H1 (cell line): ENCODE measurements around the gene HMX1. TPM values are rescaled to one million over a fixed set of nuclear protein-coding genes. Genes with fewer than 3 reads are reported as not detected.

ENCODE experiments used
- CTCF ChIA-PET: fragments of 300-600 bp; sonication (Branson Sonifier 250); formaldehyde crosslinking; loops from one replicate; lab custom pipeline; 2021; ENCODE audit not compliant: partially characterized antibody; lab: Charles Lee
- POLR2A ChIA-PET: fragments of 300-600 bp; sonication (Branson Sonifier 250); formaldehyde crosslinking; loops from one replicate; lab custom pipeline; 2021; ENCODE audit warnings: inconsistent platforms; ENCODE audit not compliant: partially characterized antibody; lab: Charles Lee
- DNase-seq, 2 experiments: peaks; one replicate each; pipeline versions ENCODE4 v3.0.0 to v3.0.0-alpha.2; 2010 to 2022; ENCODE audit warnings: low spot score in 2 of 2, low read depth in 1 of 2, mixed read lengths in 1 of 2
- FAIRE-seq: peaks from 2 replicates; lab custom pipeline; 2011; peaks lifted over from hg19 to GRCh38; lab: Jason Lieb, UNC
- H2AFZ ChIP-seq: 2 replicates; pipeline ENCODE4 v1.8.1; 2012; ENCODE audit warnings: low read length, inconsistent platforms
- H2AK5ac ChIP-seq: 2 replicates; pipeline ENCODE4 v1.6.1; 2013; ENCODE audit warnings: low read depth, low read length
- H2BK120ac ChIP-seq: replicated peaks from 2 replicates; pipeline ENCODE3; 2013; ENCODE audit warnings: low read depth, low read length, inconsistent platforms
- H2BK12ac ChIP-seq: 2 replicates; pipeline ENCODE4 v1.6.1; 2013; ENCODE audit warnings: low read depth, low read length
- H2BK15ac ChIP-seq: 2 replicates; pipeline ENCODE4 v1.6.1; 2013; ENCODE audit warnings: low read length
- H2BK20ac ChIP-seq: 2 replicates; pipeline ENCODE4 v1.6.1; 2013; ENCODE audit warnings: low read length
- H2BK5ac ChIP-seq: 2 replicates; pipeline ENCODE4 v1.6.1; 2013; ENCODE audit warnings: low read depth, low read length
- H3K14ac ChIP-seq: 2 replicates; pipeline ENCODE4 v1.6.1; 2013; ENCODE audit warnings: inconsistent platforms; ENCODE audit not compliant: insufficient read length
- H3K18ac ChIP-seq: 2 replicates; pipeline ENCODE4 v1.6.1; 2013; ENCODE audit warnings: low read length; ENCODE audit errors: extremely low read depth
- H3K23ac ChIP-seq: 2 replicates; pipeline ENCODE4 v1.6.1; 2013; ENCODE audit warnings: inconsistent platforms; ENCODE audit not compliant: insufficient read length
- H3K23me2 ChIP-seq: 2 replicates; pipeline ENCODE4 v1.6.1; 2013; ENCODE audit warnings: low read depth, low read length
- H3K27ac ChIP-seq: 2 replicates; pipeline ENCODE4 v1.6.1; 2011; ENCODE audit warnings: low read depth, low read length, inconsistent platforms
- H3K27me3 ChIP-seq, 4 experiments: replicated peaks in 1 of 4; 1 replicate in 1 of 4; 2 replicates in 3 of 4; pipeline versions ENCODE4 v1.6.1 to v1.8.1; 2011 to 2013; ENCODE audit warnings: low read length in 3 of 4, mild to moderate bottlenecking in 3 of 4, inconsistent platforms in 2 of 4, mixed read lengths in 2 of 4, moderate library complexity in 1 of 4; ENCODE audit not compliant: control insufficient read depth in 3 of 4, insufficient read depth in 3 of 4; ENCODE audit errors: extremely low read depth in 1 of 4
- H3K36me3 ChIP-seq, 4 experiments: 2 replicates each; pipeline versions ENCODE4 v1.6.1 to v1.8.1; 2011 to 2013; ENCODE audit warnings: mild to moderate bottlenecking in 4 of 4, low read length in 3 of 4, moderate library complexity in 2 of 4, control low read depth in 1 of 4, inconsistent platforms in 1 of 4; ENCODE audit not compliant: insufficient read depth in 4 of 4, control insufficient read depth in 2 of 4
- H3K4ac ChIP-seq: replicated peaks from 2 replicates; pipeline ENCODE3; 2013; ENCODE audit warnings: low read length, low read depth, mixed read lengths, inconsistent platforms; ENCODE audit not compliant: insufficient read length
- H3K4me1 ChIP-seq, 4 experiments: replicated peaks in 1 of 4; 1 replicate in 1 of 4; 2 replicates in 3 of 4; pipeline versions ENCODE4 v1.6.1 to v1.8.1; 2011 to 2013; ENCODE audit warnings: low read length in 3 of 4, inconsistent platforms in 2 of 4, mixed read lengths in 1 of 4; ENCODE audit not compliant: insufficient read depth in 4 of 4, control insufficient read depth in 3 of 4
- H3K4me2 ChIP-seq, 2 experiments: 2 replicates each; pipeline versions ENCODE4 v1.6.1 to v1.8.1; 2011 to 2013; ENCODE audit warnings: low read depth in 2 of 2, low read length in 2 of 2, control low read depth in 1 of 2, inconsistent platforms in 1 of 2, mild to moderate bottlenecking in 1 of 2; ENCODE audit not compliant: insufficient read depth in 1 of 2
- H3K4me3 ChIP-seq, 4 experiments: fragments of 200-600, 300-600 bp in 1 of 4; sonication (generic), shearing (Covaris generic), sonication (Bioruptor Twin) in 1 of 4; 2 replicates each; pipeline versions ENCODE4 v1.5.1 to v1.8.1; 2011 to 2016; ENCODE audit warnings: low read length in 4 of 4, low read depth in 3 of 4, control low read depth in 2 of 4, inconsistent platforms in 2 of 4, mild to moderate bottlenecking in 2 of 4, mixed read lengths in 1 of 4, moderate library complexity in 1 of 4; ENCODE audit not compliant: insufficient read depth in 2 of 4; ENCODE audit errors: extremely low read depth in 1 of 4
- H3K56ac ChIP-seq: replicated peaks from 2 replicates; pipeline ENCODE3; 2013; ENCODE audit warnings: low read depth, mild to moderate bottlenecking, mixed read lengths, low read length, inconsistent platforms; ENCODE audit not compliant: insufficient read length
- H3K79me1 ChIP-seq: 2 replicates; pipeline ENCODE4 v1.6.1; 2013; ENCODE audit warnings: low read depth, low read length, control low read depth
- H3K79me2 ChIP-seq, 2 experiments: 2 replicates each; pipeline versions ENCODE4 v1.6.1 to v1.8.1; 2012 to 2013; ENCODE audit warnings: low read length in 2 of 2, mild to moderate bottlenecking in 2 of 2, inconsistent platforms in 1 of 2; ENCODE audit not compliant: insufficient read depth in 2 of 2, control insufficient read depth in 1 of 2
- H3K9ac ChIP-seq, 4 experiments: replicated peaks in 1 of 4; 1 replicate in 1 of 4; 2 replicates in 3 of 4; pipeline versions ENCODE4 v1.6.1 to v1.8.1; 2011 to 2013; ENCODE audit warnings: low read depth in 3 of 4, low read length in 3 of 4, control low read depth in 2 of 4, mild to moderate bottlenecking in 2 of 4, moderate library complexity in 2 of 4, inconsistent platforms in 1 of 4; ENCODE audit errors: extremely low read depth in 1 of 4
- H3K9me3 ChIP-seq, 2 experiments: 2 replicates each; pipeline versions ENCODE4 v1.6.1 to v1.8.1; 2012 to 2013; ENCODE audit warnings: mild to moderate bottlenecking in 2 of 2, moderate library complexity in 2 of 2, control low read depth in 1 of 2, inconsistent platforms in 1 of 2, low read depth in 1 of 2, low read length in 1 of 2, mixed read lengths in 1 of 2; ENCODE audit not compliant: insufficient read depth in 2 of 2
- H4K20me1 ChIP-seq, 2 experiments: replicated peaks in 1 of 2; 2 replicates each; pipeline versions ENCODE3 to v1.8.1; 2011 to 2013; ENCODE audit warnings: inconsistent platforms in 2 of 2, low read length in 2 of 2, mild to moderate bottlenecking in 1 of 2; ENCODE audit not compliant: insufficient read depth in 2 of 2, control insufficient read depth in 1 of 2
- H4K5ac ChIP-seq: 2 replicates; pipeline ENCODE4 v1.6.1; 2013; ENCODE audit warnings: low read length, low read depth, mixed read lengths, inconsistent platforms; ENCODE audit not compliant: insufficient read length
- H4K8ac ChIP-seq: 2 replicates; pipeline ENCODE4 v1.8.0; 2013; ENCODE audit warnings: mild to moderate bottlenecking, moderate library complexity, low read length, inconsistent platforms; ENCODE audit not compliant: insufficient read depth; ENCODE audit errors: extremely low read depth
- H4K91ac ChIP-seq: replicated peaks from 2 replicates; pipeline ENCODE3; 2013; ENCODE audit warnings: low read length, mixed read lengths, inconsistent platforms; ENCODE audit not compliant: insufficient read length
- ATF3 ChIP-seq: IDR thresholded peaks from 2 replicates; pipeline ENCODE4 v1.6.1; 2011; ENCODE audit warnings: low read depth, mild to moderate bottlenecking, low read length; ENCODE audit not compliant: insufficient read depth
- BCL11A ChIP-seq, 2 experiments: IDR thresholded peaks; one replicate each; pipeline ENCODE4 v1.6.1; 2011; ENCODE audit warnings: low read depth in 2 of 2, low read length in 2 of 2, mild to moderate bottlenecking in 2 of 2
- JUN ChIP-seq: IDR thresholded peaks from 2 replicates; pipeline ENCODE4 v1.6.1; 2011; ENCODE audit warnings: low read depth, mild to moderate bottlenecking, improper control_type of control experiment, low read length
- RBBP5 ChIP-seq: IDR thresholded peaks from 2 replicates; pipeline ENCODE4 v1.7.1; 2012; ENCODE audit warnings: low read depth, mild to moderate bottlenecking, inconsistent platforms, low read length, moderate library complexity, borderline replicate concordance
- SIN3A ChIP-seq, 2 experiments: IDR thresholded peaks in 1 of 2; conservative IDR thresholded peaks in 1 of 2; 2 replicates each; pipeline ENCODE4 v1.6.1; 2011 to 2012; ENCODE audit warnings: low read length in 2 of 2, improper control_type of control experiment in 1 of 2, low read depth in 1 of 2, mild to moderate bottlenecking in 1 of 2
- SRF ChIP-seq: IDR thresholded peaks from 2 replicates; pipeline ENCODE4 v1.6.1; 2011; ENCODE audit warnings: mild to moderate bottlenecking, low read depth, low read length, moderate library complexity
- TCF12 ChIP-seq: IDR thresholded peaks from 2 replicates; pipeline ENCODE4 v1.6.1; 2011; ENCODE audit warnings: low read depth, mild to moderate bottlenecking, low read length
- WGBS, 2 experiments: shearing (Covaris generic) in 1 of 2; methylation state at CpG; one replicate each; pipeline versions ENCODE4 v1.1.6 to v1.1.7; 2013 to 2015; ENCODE audit warnings: low lambda C conversion rate in 2 of 2, mixed read lengths in 2 of 2, inconsistent platforms in 1 of 2, low coverage in 1 of 2, missing lambda C conversion rate in 1 of 2; ENCODE audit not compliant: insufficient replicate concordance in 2 of 2, insufficient coverage in 1 of 2, insufficient read length in 1 of 2; ENCODE audit errors: extremely low coverage in 1 of 2, missing lambda C conversion rate in 1 of 2; 5-methylcytosine and 5-hydroxymethylcytosine counted together
- polyA plus RNA-seq, 7 experiments: library from polyadenylated mRNA; depleted of rRNA in 3 of 7; stranded (reverse) in 5 of 7; unstranded in 2 of 7; fragments of >200 nt in 5 of 7; fragments of 200-250 nt in 2 of 7; gene quantifications; 1 replicate in 5 of 7; 2 replicates in 1 of 7; 4 replicates in 1 of 7; pipeline versions ENCODE4 v1.2.1 to v1.2.3, GENCODE V29; 2011 to 2013; ENCODE audit warnings: missing spikeins in 2 of 7, mixed read lengths in 2 of 7
- total RNA-seq: library from RNA; stranded (reverse); fragmentation: NEBNext Ultra II Directional; extraction: Animal tissue kit (Norgen Biotek cat#: 25700); gene quantifications from 2 replicates; pipeline ENCODE4 v1.2.1, GENCODE V29; 2021

HMX1 gene
- total and polyA plus RNA-seq, 2 of the 8 experiments (the other 6 are each of a cell fraction or from before 2014, with no cell fraction given), result 0.26 TPM; not detected in 1

GRCh38 chr4:8836664-8837171 is 34.9 kb downstream of the HMX1 start:
- Histone ChIP-seq H4K20me1 (peaks cover 0 to 1% of the 10 kb centered on the region in 2 experiments), H2AK5ac (no peak overlapping the region), H3K23me2 (peaks cover 2% of the 10 kb centered on the region; the same call in 1 of the 2 replicates), H3K27ac (no peak overlapping the region), H3K4ac (no peak overlapping the region), H3K14ac (no peak overlapping the region), H3K4me2 (peak overlapping the region in 1 of 2 experiments; percentile 35; a peak in 1 of 4 replicates), H3K56ac (no peak overlapping the region), H2BK12ac (0 out of 2 replicates have a peak overlapping the region, but pooled peaks have one; percentile 65), H3K9me3 (peaks cover 0 to 1% of the 10 kb centered on the region in 2 experiments; a peak in 1 of 4 replicates), H3K18ac (peak overlapping the region; percentile 38; the same call in 1 of the 2 replicates), H3K23ac (no peak overlapping the region), H3K9ac (no peak overlapping the region), H4K5ac (peak overlapping the region; percentile 27), H2AFZ (0 out of 2 replicates have a peak overlapping the region, but pooled peaks have one; percentile 14), H3K4me3 (no peak overlapping the region), H4K91ac (no peak overlapping the region), H3K79me1 (no peaks in the 10 kb centered on the region), H3K79me2 (no peaks in the 10 kb centered on the region), H3K36me3 (no peaks in the 10 kb centered on the region), H3K4me1 (peaks cover 0 to 6% (median 3%) of the 10 kb centered on the region in 4 experiments; a peak in 4 of 7 replicates), H3K27me3 (no peaks in the 10 kb centered on the region), H2BK20ac (no peak overlapping the region), H2BK15ac (no peak overlapping the region), H4K8ac (no peak overlapping the region), H2BK5ac (no peak overlapping the region), H2BK120ac (no peak overlapping the region)
- POLR2A ChIA-PET, result no interaction called here
- CTCF ChIA-PET, result interaction anchor here (0.8 to 2.5 kb wide), 4 partner anchors 12 to 171 kb away, joined by 3 to 9 read pairs (median 3); no protein-coding TSS in a partner anchor
- WGBS, 2 experiments, result 93% methylated on average over 18 of the region's 18 CpGs; no CpG with 5 or more reads in 1 of the 2 experiments
- FAIRE-seq (no peak), DNase-seq (no peak)
- no peak for TF ChIP-seq SRF
- no peak for TF ChIP-seq SIN3A (conservative IDR thresholded peaks at IDR 0.05 in 1 of 2, IDR thresholded peaks at IDR 0.05 in 1 of 2; ENCODE audit: low read depth in 1 of 2, low read length in 2 of 2)
- TF ChIP-seq ATF3, result no peak
- no peak for TF ChIP-seq TCF12
- no peak for TF ChIP-seq RBBP5
- TF ChIP-seq JUN, result no peak
- no peak for TF ChIP-seq BCL11A (IDR thresholded peaks at IDR 0.05; ENCODE audit: low read depth in 2 of 2, low read length in 2 of 2)
